HEK293 (cell line): ENCODE results near the gene IRAK2.

ENCODE experiments used
- BCL11A ChIP-seq: fragments of 450-650 bp; formaldehyde crosslinking; IDR thresholded peaks from 2 replicates; pipeline ENCODE4 v1.5.1; 2016; ENCODE audit warnings: low read depth, missing biosample characterization, missing genetic modification characterization
- YY1 ChIP-seq: fragments of 450-650 bp; formaldehyde crosslinking; IDR thresholded peaks from 2 replicates; pipeline ENCODE4 v1.5.1; 2018; ENCODE audit warnings: missing biosample characterization, missing genetic modification characterization
- ZNF133 ChIP-seq: fragments of 450-650 bp; formaldehyde crosslinking; IDR thresholded peaks from 2 replicates; pipeline ENCODE4 v1.5.1; 2016; ENCODE audit warnings: missing biosample characterization, missing genetic modification characterization
- ZNF23 ChIP-seq: fragments of 450-650 bp; formaldehyde crosslinking; IDR thresholded peaks from 2 replicates; pipeline ENCODE4 v1.5.1; 2016; ENCODE audit warnings: missing biosample characterization, missing genetic modification characterization, borderline replicate concordance
- ZNF239 ChIP-seq: fragments of 450-650 bp; formaldehyde crosslinking; IDR thresholded peaks from 2 replicates; pipeline ENCODE4 v1.5.1; 2016; ENCODE audit warnings: missing biosample characterization, missing genetic modification characterization
- ZNF24 ChIP-seq: fragments of 450-650 bp; formaldehyde crosslinking; IDR thresholded peaks from 2 replicates; pipeline ENCODE4 v1.5.1; 2016; ENCODE audit warnings: missing biosample characterization, missing genetic modification characterization
- ZNF26 ChIP-seq: fragments of 450-650 bp; formaldehyde crosslinking; IDR thresholded peaks from 2 replicates; pipeline ENCODE4 v1.5.1; 2016; ENCODE audit warnings: missing biosample characterization, missing genetic modification characterization
- ZNF629 ChIP-seq: fragments of 450-650 bp; formaldehyde crosslinking; IDR thresholded peaks from 2 replicates; pipeline ENCODE4 v1.5.1; 2017; ENCODE audit warnings: missing biosample characterization, missing genetic modification characterization
- ZNF660 ChIP-seq: fragments of 450-650 bp; IDR thresholded peaks from 2 replicates; pipeline ENCODE4 v1.5.1; 2018; ENCODE audit warnings: missing biosample characterization, mild to moderate bottlenecking, missing genetic modification characterization
- ZNF664 ChIP-seq: fragments of 450-650 bp; formaldehyde crosslinking; IDR thresholded peaks from 2 replicates; pipeline ENCODE4 v1.5.1; 2016; ENCODE audit warnings: missing biosample characterization, missing genetic modification characterization
- ZNF704 ChIP-seq: fragments of 450-650 bp; formaldehyde crosslinking; IDR thresholded peaks from 2 replicates; pipeline ENCODE4 v1.5.1; 2016; ENCODE audit warnings: missing biosample characterization, missing genetic modification characterization

GRCh38 chr3:10268930-10269329, 104.2 kb downstream of the IRAK2 start:
- TF ChIP-seq ZNF704 (tag by site-specific recombination) (no peak), ZNF239 (tag by site-specific recombination) (no peak), ZNF660 (tag by site-specific recombination) (no peak), BCL11A (tag by site-specific recombination) (no peak), ZNF24 (no peak), ZNF664 (no peak), ZNF133 (tag by site-specific recombination) (no peak), ZNF629 (tag by site-specific recombination) (no peak), ZNF26 (tag by site-specific recombination) (no peak), YY1 (no peak), ZNF23 (tag by site-specific recombination) (no peak)
